PFSK-1 (cell line): Measurements from ENCODE around the gene EPHA3.

Experiments
- FOXP2 ChIP-seq: optimal IDR thresholded peaks from 2 replicates; pipeline ENCODE3; 2011; ENCODE audit warnings: borderline replicate concordance, control low read depth, inconsistent platforms; ENCODE audit not compliant: insufficient read depth; ENCODE audit errors: extremely low read length, extremely low read depth
- POLR2AphosphoS5 ChIP-seq: IDR thresholded peaks from 2 replicates; pipeline ENCODE4 v1.6.1; 2012; ENCODE audit warnings: low read depth, mild to moderate bottlenecking, control low read depth, low read length, moderate library complexity
- REST ChIP-seq, 2 experiments: IDR thresholded peaks; 2 replicates each; pipeline versions ENCODE4 v1.6.1 to v1.8.0; 2011 to 2012; ENCODE audit warnings: low read depth in 2 of 2, low read length in 2 of 2, control low read depth in 1 of 2, inconsistent platforms in 1 of 2, mild to moderate bottlenecking in 1 of 2, moderate library complexity in 1 of 2; ENCODE audit not compliant: insufficient read depth in 1 of 2
- SIN3A ChIP-seq: IDR thresholded peaks from 2 replicates; pipeline ENCODE4 v1.6.1; 2012; ENCODE audit warnings: mild to moderate bottlenecking, low read length, moderate library complexity, borderline replicate concordance; ENCODE audit not compliant: insufficient read depth
- TAF1 ChIP-seq: IDR thresholded peaks from 2 replicates; pipeline ENCODE4 v1.6.1; 2012; ENCODE audit warnings: low read length, control low read depth, borderline replicate concordance; ENCODE audit not compliant: insufficient read depth

Gene EPHA3

GRCh38 chr3:89335693-89336092 lies 228.3 kb downstream of the EPHA3 start:
- no peak for TF ChIP-seq FOXP2

- TF ChIP-seq FOXP2 (no peak), POLR2AphosphoS5 (no peak), TAF1 (no peak), SIN3A (no peak), REST (IDR thresholded peaks at IDR 0.05; ENCODE audit: insufficient read depth in 1 of 2, low read depth in 2 of 2, low read length in 2 of 2) (no peak)
These were observed 233.0 kb downstream of the EPHA3 start for GRCh38 chr3:89340408-89340807.

- no peak for TF ChIP-seq REST (IDR thresholded peaks at IDR 0.05; ENCODE audit: insufficient read depth in 1 of 2, low read depth in 2 of 2, low read length in 2 of 2)
- TF ChIP-seq POLR2AphosphoS5, result no peak
- TF ChIP-seq TAF1, result no peak
- TF ChIP-seq SIN3A, result no peak
- TF ChIP-seq FOXP2, result no peak
These were observed 236.7 kb downstream of the EPHA3 start for GRCh38 chr3:89344076-89344475.

- no peak for TF ChIP-seq POLR2AphosphoS5
- no peak for TF ChIP-seq SIN3A
- no peak for TF ChIP-seq FOXP2
- no peak for TF ChIP-seq TAF1
- TF ChIP-seq REST (IDR thresholded peaks at IDR 0.05; ENCODE audit: insufficient read depth in 1 of 2, low read depth in 2 of 2, low read length in 2 of 2), result no peak
These were observed 246.0 kb downstream of the EPHA3 start for GRCh38 chr3:89353465-89353864.

GRCh38 chr3:89358281-89358680 lies 250.9 kb downstream of the EPHA3 start:
- TF ChIP-seq REST (IDR thresholded peaks at IDR 0.05; ENCODE audit: insufficient read depth in 1 of 2, low read depth in 2 of 2, low read length in 2 of 2), result no peak
- no peak for TF ChIP-seq POLR2AphosphoS5
- TF ChIP-seq SIN3A, result no peak
